Activated T-helper 2 cell treated with anti-CD3 and anti-CD28 coated beads, Interferon-gamma antibody, Interleukin-2, Interleukin-4, amounts not matched to agents 10 μg/mL and 5 μg/mL and 100 μg/mL, durations not matched to agents 14 hours and 24 hours and 36 hours (primary cell): Measurements from ENCODE around the gene BTBD10. TPM values are rescaled to one million over a fixed set of nuclear protein-coding genes. Genes with fewer than 3 reads are reported as not detected.

Source experiments
- DNase-seq: peaks from one replicate; pipeline ENCODE4 v3.0.0; 2021; ENCODE audit warnings: low spot score
- H3K27ac Mint-ChIP-seq: one replicate; pipeline ENCODE4 v1.8.0; 2021; ENCODE audit warnings: mixed read lengths
- H3K27me3 Mint-ChIP-seq: one replicate; pipeline ENCODE4 v1.8.0; 2021; ENCODE audit warnings: low read depth, mixed read lengths
- H3K36me3 Mint-ChIP-seq: one replicate; pipeline ENCODE4 v1.8.0; 2021; ENCODE audit warnings: low read depth, mixed read lengths
- H3K4me1 Mint-ChIP-seq: one replicate; pipeline ENCODE4 v1.8.0; 2021; ENCODE audit warnings: low read depth, mixed read lengths
- H3K4me3 Mint-ChIP-seq: one replicate; pipeline ENCODE4 v1.8.0; 2021; ENCODE audit warnings: low read depth, mild to moderate bottlenecking, moderate library complexity, mixed read lengths
- H3K9me3 Mint-ChIP-seq: one replicate; pipeline ENCODE4 v1.8.0; 2021; ENCODE audit warnings: mixed read lengths
- intact Hi-C: fragments of 100-400 bp; cut with micrococcal nuclease; formaldehyde crosslinking; loops from one replicate; pipeline ENCODE4 v1.15.1; 2023
- total RNA-seq: library from RNA; stranded (reverse); gene quantifications from 2 replicates; pipeline ENCODE4 v1.2.3, GENCODE V29; 2022

The BTBD10 gene
- total RNA-seq, 1 donor from 2014 or later = 24.9 TPM

DNA sequence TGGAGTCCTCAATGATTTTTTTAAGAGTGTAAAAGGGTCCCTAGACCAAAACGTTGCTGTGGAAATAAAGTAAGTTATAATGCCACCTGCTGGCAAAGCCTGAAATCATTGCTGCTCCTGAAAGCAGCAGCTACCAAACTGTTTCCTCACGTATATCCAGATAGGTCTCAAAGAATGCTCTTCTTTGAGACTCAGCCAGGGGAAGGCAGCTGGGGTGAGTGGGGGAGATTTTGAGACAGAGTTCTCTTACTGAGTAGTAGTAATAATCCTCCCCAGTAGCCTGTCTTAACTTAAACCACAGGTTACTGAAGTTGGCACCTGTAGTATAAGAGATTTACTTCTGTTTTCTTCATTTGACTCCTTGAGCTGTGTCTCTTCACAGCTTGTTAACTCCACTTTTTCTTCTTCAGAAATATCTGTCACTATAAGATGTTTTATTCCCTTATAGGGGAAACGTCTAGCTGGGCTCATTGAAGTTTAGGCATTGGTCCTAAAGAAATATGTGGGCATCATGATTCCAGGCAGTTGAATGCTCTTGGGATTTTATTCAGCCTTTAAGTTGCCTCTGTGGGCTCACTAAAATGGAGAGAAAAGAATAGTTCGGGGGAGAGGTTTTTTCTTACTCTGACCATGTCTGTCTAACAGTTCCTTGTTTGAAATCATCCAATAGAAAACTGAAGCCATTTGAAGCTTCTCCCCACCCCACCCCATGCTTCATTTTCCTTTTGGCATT, 77.9 kb downstream of the BTBD10 start:
- no peak overlapping the region for H3K27ac Mint-ChIP-seq
- no peak for DNase-seq
- H3K4me3 Mint-ChIP-seq = no peak overlapping the region
- H3K9me3 Mint-ChIP-seq = no peaks in the 10 kb centered on the region
- H3K36me3 Mint-ChIP-seq = peaks cover 34% of the 10 kb centered on the region
- H3K4me1 Mint-ChIP-seq = peaks cover 5% of the 10 kb centered on the region
- intact Hi-C loops = no loop called here
- H3K27me3 Mint-ChIP-seq = no peaks in the 10 kb centered on the region

- H3K27ac Mint-ChIP-seq = no peak overlapping the region
- no peak for DNase-seq
- H3K27me3 Mint-ChIP-seq = no peaks in the 10 kb centered on the region
- H3K36me3 Mint-ChIP-seq = peaks cover 28% of the 10 kb centered on the region
- H3K9me3 Mint-ChIP-seq = no peaks in the 10 kb centered on the region
- no peaks in the 10 kb centered on the region for H3K4me1 Mint-ChIP-seq
- intact Hi-C loops = no loop called here
- H3K4me3 Mint-ChIP-seq = no peak overlapping the region
Observed at GRCh38 chr11:13382751-13383150, 80.3 kb downstream of the BTBD10 start.

- H3K9me3 Mint-ChIP-seq = no peaks in the 10 kb centered on the region
- no peaks in the 10 kb centered on the region for H3K27me3 Mint-ChIP-seq
- intact Hi-C loops = no loop called here
- H3K4me1 Mint-ChIP-seq = no peaks in the 10 kb centered on the region
- no peak overlapping the region for H3K27ac Mint-ChIP-seq
- no peak for DNase-seq
- no peak overlapping the region for H3K4me3 Mint-ChIP-seq
- H3K36me3 Mint-ChIP-seq = peaks cover 30% of the 10 kb centered on the region
Observed at GRCh38 chr11:13380731-13381130, 82.3 kb downstream of the BTBD10 start.

GRCh38 chr11:13378316-13378715, 84.7 kb downstream of the BTBD10 start:
- DNase-seq = no peak
- intact Hi-C loops = no loop called here
- no peaks in the 10 kb centered on the region for H3K9me3 Mint-ChIP-seq
- H3K27me3 Mint-ChIP-seq = no peaks in the 10 kb centered on the region
- H3K4me1 Mint-ChIP-seq = no peaks in the 10 kb centered on the region
- H3K4me3 Mint-ChIP-seq = no peak overlapping the region
- H3K27ac Mint-ChIP-seq = no peak overlapping the region
- H3K36me3 Mint-ChIP-seq = peaks cover 40% of the 10 kb centered on the region

DNA sequence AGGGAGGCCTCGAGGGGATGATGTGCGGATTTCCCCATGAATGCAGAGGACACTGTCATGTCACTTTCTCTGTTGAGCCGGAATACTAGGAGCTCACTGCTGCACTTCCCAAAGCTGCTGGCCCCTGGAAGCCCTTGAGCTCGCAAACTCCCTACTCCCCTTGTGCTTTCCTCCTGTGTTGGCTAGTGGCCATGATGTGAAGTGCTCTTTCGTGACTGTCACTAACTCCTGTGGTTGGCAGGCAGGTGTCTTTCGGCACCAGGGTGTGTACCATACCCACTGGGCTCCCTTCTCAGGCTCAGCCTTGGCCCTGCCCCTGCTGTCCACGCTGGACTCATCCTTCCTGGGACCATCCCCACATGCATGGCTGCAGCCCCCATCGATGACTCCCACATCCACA, 86.2 kb downstream of the BTBD10 start:
- Mint-ChIP-seq H3K27me3 (no peaks in the 10 kb centered on the region), H3K36me3 (peaks cover 26% of the 10 kb centered on the region), H3K27ac (no peak overlapping the region), H3K9me3 (no peaks in the 10 kb centered on the region), H3K4me3 (no peak overlapping the region), H3K4me1 (no peaks in the 10 kb centered on the region)
- intact Hi-C loops = no loop called here
- DNase-seq = no peak

DNA sequence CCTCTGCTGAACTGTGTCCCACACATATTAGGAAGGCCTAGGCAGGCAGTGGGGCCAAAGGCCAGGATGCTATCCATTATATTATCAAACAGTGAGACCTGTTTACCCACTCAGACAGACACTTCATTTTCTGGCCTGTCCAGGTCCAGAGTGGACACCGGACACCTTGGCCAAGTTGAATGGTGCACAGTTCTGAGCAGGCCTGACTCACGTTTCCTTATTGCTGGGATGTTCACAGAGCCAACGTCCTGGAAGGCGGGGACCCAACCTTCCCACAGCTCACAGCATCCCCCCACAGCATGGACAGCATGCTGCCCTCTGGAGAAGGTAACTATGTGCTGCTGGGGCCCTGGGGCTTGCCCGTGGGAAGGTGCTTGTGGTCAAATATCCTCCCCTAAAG, 86.6 kb downstream of the BTBD10 start:
- H3K36me3 Mint-ChIP-seq = peaks cover 25% of the 10 kb centered on the region
- no peaks in the 10 kb centered on the region for H3K4me1 Mint-ChIP-seq
- no peaks in the 10 kb centered on the region for H3K27me3 Mint-ChIP-seq
- H3K9me3 Mint-ChIP-seq = no peaks in the 10 kb centered on the region
- no peak for DNase-seq
- H3K4me3 Mint-ChIP-seq = no peak overlapping the region
- no peak overlapping the region for H3K27ac Mint-ChIP-seq
- intact Hi-C loops = no loop called here

GRCh38 chr11:13375798-13376197, 87.2 kb downstream of the BTBD10 start:
- no peak for DNase-seq
- Mint-ChIP-seq H3K9me3 (no peaks in the 10 kb centered on the region), H3K36me3 (peaks cover 25% of the 10 kb centered on the region), H3K4me3 (no peak overlapping the region), H3K27ac (no peak overlapping the region), H3K27me3 (no peaks in the 10 kb centered on the region), H3K4me1 (no peaks in the 10 kb centered on the region)
- intact Hi-C loops = no loop called here

GRCh38 chr11:13373216-13373615, 89.8 kb downstream of the BTBD10 start:
- intact Hi-C loops = no loop called here
- Mint-ChIP-seq H3K9me3 (no peaks in the 10 kb centered on the region), H3K4me1 (no peaks in the 10 kb centered on the region), H3K27me3 (no peaks in the 10 kb centered on the region), H3K27ac (no peak overlapping the region), H3K4me3 (no peak overlapping the region), H3K36me3 (peaks cover 23% of the 10 kb centered on the region)
- DNase-seq = no peak

DNA sequence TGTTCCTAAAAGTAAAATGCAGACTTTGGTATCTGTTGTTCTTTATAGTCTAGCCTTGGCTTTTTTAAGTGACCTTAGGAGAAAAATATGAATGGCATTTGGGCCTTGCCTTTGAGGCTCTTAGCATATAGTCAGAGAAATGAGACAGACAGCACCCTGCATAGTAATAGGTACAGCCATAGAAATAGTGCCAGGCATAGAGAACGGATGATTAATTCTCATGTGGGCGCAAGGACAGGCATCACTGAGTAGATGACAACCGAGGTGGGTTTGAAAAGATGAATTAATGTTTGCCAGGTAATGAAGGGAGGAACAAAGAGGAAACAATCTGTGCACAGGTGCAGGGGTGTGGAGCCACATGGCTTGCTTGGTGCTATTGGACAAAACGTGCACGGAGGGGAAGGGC, 95.0 kb downstream of the BTBD10 start:
- Mint-ChIP-seq H3K27me3 (no peaks in the 10 kb centered on the region), H3K4me3 (no peak overlapping the region), H3K36me3 (peaks cover 18% of the 10 kb centered on the region), H3K4me1 (no peaks in the 10 kb centered on the region), H3K27ac (no peak overlapping the region), H3K9me3 (no peaks in the 10 kb centered on the region)
- intact Hi-C loops = no loop called here
- no peak for DNase-seq

DNA sequence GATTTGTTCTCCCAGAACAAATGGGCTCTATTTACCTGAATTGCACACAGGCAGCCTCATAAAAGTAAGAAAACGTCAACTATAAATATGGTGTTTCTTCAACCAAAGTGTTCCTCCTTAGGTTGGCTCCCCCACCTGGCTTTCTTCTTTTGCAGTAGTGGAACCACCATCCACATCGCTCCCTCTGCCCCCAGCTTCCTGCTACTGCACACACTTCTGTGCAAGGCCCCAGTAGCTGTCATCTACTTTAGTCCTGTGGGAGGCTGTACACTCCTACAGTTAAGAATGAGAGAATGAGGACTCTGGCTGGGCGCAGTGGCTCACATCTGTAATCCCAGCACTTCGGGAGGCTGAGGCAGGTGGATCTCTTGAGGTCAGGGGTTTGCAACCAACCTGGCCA, 95.9 kb downstream of the BTBD10 start:
- Mint-ChIP-seq H3K4me3 (no peak overlapping the region), H3K36me3 (peaks cover 20% of the 10 kb centered on the region), H3K27ac (no peak overlapping the region), H3K4me1 (no peaks in the 10 kb centered on the region), H3K9me3 (no peaks in the 10 kb centered on the region), H3K27me3 (no peaks in the 10 kb centered on the region)
- intact Hi-C loops = no loop called here
- no peak for DNase-seq

GRCh38 chr11:13366266-13367026, 96.6 kb downstream of the BTBD10 start:
- H3K27me3 Mint-ChIP-seq = no peaks in the 10 kb centered on the region
- DNase-seq = no peak
- H3K4me3 Mint-ChIP-seq = no peak overlapping the region
- intact Hi-C loops = no loop called here
- H3K9me3 Mint-ChIP-seq = no peaks in the 10 kb centered on the region
- H3K36me3 Mint-ChIP-seq = peaks cover 22% of the 10 kb centered on the region
- no peaks in the 10 kb centered on the region for H3K4me1 Mint-ChIP-seq
- no peak overlapping the region for H3K27ac Mint-ChIP-seq

- Mint-ChIP-seq H3K27me3 (no peaks in the 10 kb centered on the region), H3K36me3 (peaks cover 39% of the 10 kb centered on the region), H3K4me3 (no peak overlapping the region), H3K9me3 (no peaks in the 10 kb centered on the region), H3K4me1 (no peaks in the 10 kb centered on the region), H3K27ac (no peak overlapping the region)
- intact Hi-C loops = no loop called here
- no peak for DNase-seq
Observed at GRCh38 chr11:13364388-13364787, 98.6 kb downstream of the BTBD10 start.

DNA sequence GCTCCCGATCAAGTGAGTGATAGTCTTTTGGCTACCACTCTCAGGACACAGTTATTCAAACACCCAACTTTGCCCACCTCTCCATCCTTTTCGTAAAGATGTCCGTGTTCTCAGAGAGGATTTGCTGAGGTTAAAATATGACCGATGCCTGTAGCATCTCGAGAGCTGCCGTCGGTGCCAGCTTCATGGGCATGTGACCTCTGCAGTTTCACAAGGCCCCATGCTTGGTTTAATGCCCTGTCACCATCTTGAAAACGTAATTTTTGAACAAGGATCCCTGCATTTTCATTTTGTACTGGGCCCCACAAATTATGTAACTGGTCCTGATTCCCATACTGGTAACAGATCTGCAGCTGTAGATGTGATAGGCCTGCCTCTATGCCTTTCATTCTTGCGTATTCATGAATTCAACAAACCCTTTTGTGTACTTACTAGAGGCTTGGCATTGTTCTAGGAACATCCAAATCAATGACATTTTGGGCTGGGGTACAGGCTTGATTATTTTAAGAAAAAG, 100.4 kb downstream of the BTBD10 start:
- H3K9me3 Mint-ChIP-seq = no peaks in the 10 kb centered on the region
- intact Hi-C loops = no loop called here
- H3K27me3 Mint-ChIP-seq = no peaks in the 10 kb centered on the region
- DNase-seq = no peak
- H3K4me1 Mint-ChIP-seq = peaks cover 3% of the 10 kb centered on the region
- no peak overlapping the region for H3K4me3 Mint-ChIP-seq
- no peak overlapping the region for H3K27ac Mint-ChIP-seq
- H3K36me3 Mint-ChIP-seq = peaks cover 36% of the 10 kb centered on the region
